ENCODE results near the gene OMP.

The OMP gene

DNA sequence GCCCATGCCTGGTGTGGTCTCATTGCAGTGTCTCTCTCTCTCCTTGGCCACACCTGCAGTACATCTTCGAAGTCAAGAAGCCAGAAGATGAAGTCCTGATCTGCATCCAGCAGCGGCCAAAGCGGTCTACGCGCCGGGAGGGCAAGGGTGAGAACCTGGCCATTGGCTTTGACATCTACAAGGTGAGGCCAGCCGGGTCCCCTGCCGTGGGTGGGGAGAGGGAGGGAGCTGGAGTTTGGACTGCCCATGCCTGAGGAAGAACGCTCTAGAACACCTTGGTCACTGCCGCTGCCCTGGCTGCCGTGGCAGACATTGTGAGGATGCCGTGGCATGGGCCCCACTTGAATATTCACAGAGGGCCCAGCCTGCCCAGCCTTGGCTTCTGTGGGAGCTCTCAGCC is 16.3 kb downstream of the OMP start:
- in situ Hi-C loops (cut with MboI; ENCODE audit: low sequenced_read_pairs, unreplicated experiment) = no loop called here
- TF ChIP-seq, protein P1, sequence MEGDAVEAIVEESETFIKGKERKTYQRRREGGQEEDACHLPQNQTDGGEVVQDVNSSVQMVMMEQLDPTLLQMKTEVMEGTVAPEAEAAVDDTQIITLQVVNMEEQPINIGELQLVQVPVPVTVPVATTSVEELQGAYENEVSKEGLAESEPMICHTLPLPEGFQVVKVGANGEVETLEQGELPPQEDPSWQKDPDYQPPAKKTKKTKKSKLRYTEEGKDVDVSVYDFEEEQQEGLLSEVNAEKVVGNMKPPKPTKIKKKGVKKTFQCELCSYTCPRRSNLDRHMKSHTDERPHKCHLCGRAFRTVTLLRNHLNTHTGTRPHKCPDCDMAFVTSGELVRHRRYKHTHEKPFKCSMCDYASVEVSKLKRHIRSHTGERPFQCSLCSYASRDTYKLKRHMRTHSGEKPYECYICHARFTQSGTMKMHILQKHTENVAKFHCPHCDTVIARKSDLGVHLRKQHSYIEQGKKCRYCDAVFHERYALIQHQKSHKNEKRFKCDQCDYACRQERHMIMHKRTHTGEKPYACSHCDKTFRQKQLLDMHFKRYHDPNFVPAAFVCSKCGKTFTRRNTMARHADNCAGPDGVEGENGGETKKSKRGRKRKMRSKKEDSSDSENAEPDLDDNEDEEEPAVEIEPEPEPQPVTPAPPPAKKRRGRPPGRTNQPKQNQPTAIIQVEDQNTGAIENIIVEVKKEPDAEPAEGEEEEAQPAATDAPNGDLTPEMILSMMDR (IDR thresholded peaks at IDR 0.05; ENCODE audit: borderline replicate concordance, control extremely low read depth, extremely low read depth, insufficient read depth, missing control alignments) = no peak
- no peak for DNase-seq (ENCODE audit: low spot score)

DNA sequence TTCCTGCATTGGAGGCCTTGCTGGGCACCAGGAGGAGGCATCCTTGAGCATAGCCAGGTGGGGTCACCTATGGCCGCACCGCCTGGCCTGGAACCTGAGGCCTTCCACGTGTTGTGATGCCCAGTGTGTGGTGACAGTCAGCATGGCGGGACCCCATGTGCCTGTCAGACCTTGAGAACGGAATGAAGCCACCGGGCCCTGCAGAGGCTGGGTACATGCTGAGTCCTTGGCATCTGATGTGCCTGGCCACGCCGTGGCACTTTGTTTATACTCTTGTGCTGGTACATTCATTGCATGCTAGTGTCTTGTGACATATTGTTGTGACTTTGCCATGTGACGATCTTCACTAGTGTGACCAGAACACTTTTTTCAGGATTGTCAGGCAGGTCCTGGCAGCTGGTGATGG is 16.9 kb downstream of the OMP start:
- in situ Hi-C loops (cut with MboI; ENCODE audit: low sequenced_read_pairs, unreplicated experiment) = no loop called here
- DNase-seq (ENCODE audit: low spot score) = no peak
- TF ChIP-seq, protein P1 (IDR thresholded peaks at IDR 0.05; ENCODE audit: borderline replicate concordance, control extremely low read depth, extremely low read depth, insufficient read depth, missing control alignments) = no peak

GRCh38 chr11:77120571-77120970 is 17.9 kb downstream of the OMP start:
- DNase-seq (ENCODE audit: low spot score) = no peak
- TF ChIP-seq, protein P1 (IDR thresholded peaks at IDR 0.05; ENCODE audit: borderline replicate concordance, control extremely low read depth, extremely low read depth, insufficient read depth, missing control alignments) = no peak
- in situ Hi-C loops (cut with MboI; ENCODE audit: low sequenced_read_pairs, unreplicated experiment) = no loop called here

- TF ChIP-seq, protein P1 (IDR thresholded peaks at IDR 0.05; ENCODE audit: borderline replicate concordance, control extremely low read depth, extremely low read depth, insufficient read depth, missing control alignments) = no peak
- DNase-seq (ENCODE audit: low spot score) = no peak
- in situ Hi-C loops (cut with MboI; ENCODE audit: low sequenced_read_pairs, unreplicated experiment) = no loop called here
Measured at GRCh38 chr11:77121096-77121640, 18.5 kb downstream of the OMP start.

GRCh38 chr11:77121876-77122575 is 19.4 kb downstream of the OMP start:
- no peak for DNase-seq (ENCODE audit: low spot score)
- in situ Hi-C loops (cut with MboI; ENCODE audit: low sequenced_read_pairs, unreplicated experiment) = no loop called here

GRCh38 chr11:77122576-77123212 is 20.1 kb downstream of the OMP start:
- no peak for DNase-seq (ENCODE audit: low spot score)
- TF ChIP-seq, protein P1 (IDR thresholded peaks at IDR 0.05; ENCODE audit: borderline replicate concordance, control extremely low read depth, extremely low read depth, insufficient read depth, missing control alignments) = no peak
- in situ Hi-C loops (cut with MboI; ENCODE audit: low sequenced_read_pairs, unreplicated experiment) = no loop called here

More at GRCh38 chr11:77121876-77122575, 19.4 kb downstream of the OMP start:
- TF ChIP-seq, protein P1 (IDR thresholded peaks at IDR 0.05; ENCODE audit: borderline replicate concordance, control extremely low read depth, extremely low read depth, insufficient read depth, missing control alignments) = no peak

Measured in GM13976 (cell line).